ENCODE results near the gene PRR11.
A peak's percentile ranks its signal among the peaks of the same experiment; 100 is the strongest.
"Not testable (repeated sequence)": the region's sequence is repeated elsewhere in the genome, so short reads cannot be mapped to it uniquely, and the experiment has no call there.

Gene PRR11

GRCh38 chr17:59155439-59156177, at the start of gene PRR11:
PRR11 (plus strand) TSS chr17:59155746; CDS start chr17:59169753, 14,007 bp downstream.
- intact Hi-C loops (cut with DNase I), result loop anchor here (2.0 to 10.0 kb wide), 2 partner anchors 49 to 69 kb away; partner anchors contain the start of genes GDPD1 and TRIM37
- DNase-seq, result peak; percentile 91 to 99 (median 95)

- intact Hi-C loops (cut with DNase I), result loop anchor here (2.0 to 10.0 kb wide), 3 partner anchors 49 to 589 kb away; partner anchors contain the start of genes PRR11, SKA2 and SMG8
- DNase-seq, result peak; percentile 55 to 94 (median 68)
Measured at GRCh38 chr17:59105852-59106462, 49.6 kb upstream of the PRR11 start.

- DNase-seq, result peak; percentile 94 to 99 (median 96)
- intact Hi-C loops (cut with DNase I), result loop anchor here (2.0 to 10.0 kb wide), 3 partner anchors 48 to 589 kb away; partner anchors contain the start of genes PRR11, SKA2 and SMG8
Measured at GRCh38 chr17:59106463-59107305, 48.9 kb upstream of the PRR11 start, which contains the start of gene TRIM37. TRIM37 (minus strand) TSS chr17:59106880; CDS start chr17:59106461, 419 bp downstream.

- intact Hi-C loops (cut with DNase I), result loop anchor here (2.0 to 10.0 kb wide), 3 partner anchors 48 to 590 kb away; partner anchors contain the start of genes PRR11, SKA2 and SMG8
- no peak for DNase-seq
Measured at GRCh38 chr17:59107306-59107670, 48.3 kb upstream of the PRR11 start.

- no peak for DNase-seq
- intact Hi-C loops (cut with DNase I), result loop anchor here (5.0 to 10.0 kb wide), 2 partner anchors 106 to 591 kb away; partner anchors contain the start of gene SMG8
Measured at GRCh38 chr17:59108400-59109102, 47.0 kb upstream of the PRR11 start.

GRCh38 chr17:59110973-59111372, 44.6 kb upstream of the PRR11 start:
- intact Hi-C loops (cut with DNase I), result no loop called here
- no peak for DNase-seq

- intact Hi-C loops (cut with DNase I), result no loop called here
- no peak for DNase-seq
Measured at GRCh38 chr17:59111539-59111938, 44.0 kb upstream of the PRR11 start.

- DNase-seq, result no peak
- intact Hi-C loops (cut with DNase I), result no loop called here
Measured at GRCh38 chr17:59115474-59115873, 40.1 kb upstream of the PRR11 start.

- intact Hi-C loops (cut with DNase I), result no loop called here
- no peak for DNase-seq
Measured at GRCh38 chr17:59121901-59122480, 33.6 kb upstream of the PRR11 start.

GRCh38 chr17:59124665-59125064, 30.9 kb upstream of the PRR11 start:
- intact Hi-C loops (cut with DNase I), result no loop called here
- DNase-seq, result no peak

GRCh38 chr17:59126809-59127417, 28.6 kb upstream of the PRR11 start:
- intact Hi-C loops (cut with DNase I), result no loop called here
- DNase-seq, result no peak

GRCh38 chr17:59129814-59130213, 25.7 kb upstream of the PRR11 start:
- DNase-seq, result no peak
- intact Hi-C loops (cut with DNase I), result no loop called here

- intact Hi-C loops (cut with DNase I), result no loop called here
- no peak for DNase-seq
Measured at GRCh38 chr17:59131131-59131530, 24.4 kb upstream of the PRR11 start.

- intact Hi-C loops (cut with DNase I), result not testable (repeated sequence)
Measured at GRCh38 chr17:59138339-59138738, 17.2 kb upstream of the PRR11 start.

GRCh38 chr17:59139939-59140338, 15.6 kb upstream of the PRR11 start:
- DNase-seq, result no peak
- intact Hi-C loops (cut with DNase I), result no loop called here

More at GRCh38 chr17:59138339-59138738, 17.2 kb upstream of the PRR11 start:
- DNase-seq, result not testable (repeated sequence)

GRCh38 chr17:59141860-59142259, 13.7 kb upstream of the PRR11 start:
- DNase-seq, result no peak
- intact Hi-C loops (cut with DNase I), result no loop called here

- no peak for DNase-seq
- intact Hi-C loops (cut with DNase I), result no loop called here
Measured at GRCh38 chr17:59145571-59146096, 9.9 kb upstream of the PRR11 start.

- no peak for DNase-seq
- intact Hi-C loops (cut with DNase I), result no loop called here
Measured at GRCh38 chr17:59149051-59149450, 6.5 kb upstream of the PRR11 start.

All from posterior cingulate gyrus (tissue), 11 donors.